Measurements from ENCODE around the gene FBLN2. TPM values are rescaled to one million over a fixed set of nuclear protein-coding genes. Genes with fewer than 3 reads are reported as not detected.
"Not testable (repeated sequence)": the region's sequence is repeated elsewhere in the genome, so short reads cannot be mapped to it uniquely, and the experiment has no call there.

The FBLN2 gene
- total RNA-seq, 4 donors from 2014 or later = 85.9 to 187 (median 117) TPM

DNA sequence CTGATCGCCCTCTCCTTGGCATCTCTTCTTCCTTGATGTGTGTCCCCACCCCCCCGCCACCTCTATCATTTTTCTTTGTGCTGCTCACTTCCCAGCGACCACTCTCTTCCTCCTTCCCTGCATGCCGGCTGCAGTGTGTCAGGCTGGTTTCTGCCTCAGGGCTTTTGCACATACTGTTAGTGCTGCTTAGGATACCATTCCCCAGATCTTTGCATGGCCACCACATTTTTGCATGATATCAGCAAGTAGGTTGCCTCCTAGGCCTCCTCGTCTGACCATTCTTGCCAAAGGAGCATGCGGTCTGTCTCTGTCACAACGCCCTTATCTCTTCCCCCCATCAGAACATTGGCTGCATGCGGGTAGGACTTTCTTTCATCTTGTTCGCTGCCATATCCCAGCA, 12.5 kb downstream of the FBLN2 start:
- Histone ChIP-seq H3K36me3 (no peaks in the 10 kb centered on the region), H3K9me3 (no peaks in the 10 kb centered on the region), H3K27ac (no peak overlapping the region), H3K4me1 (peaks cover 0 to 45% (median 12%) of the 10 kb centered on the region in 3 donors), H3K4me3 (no peak overlapping the region), H3K27me3 (no peaks in the 10 kb centered on the region)
- ATAC-seq = no peak
- whole genome bisulfite sequencing, 2 donors (ENCODE audit: low coverage in 1 of 2) = 68 to 75% methylated on average over 6 to 9 of the region's 9 CpGs
- TF ChIP-seq POLR2AphosphoS5 (IDR thresholded peaks at IDR 0.05) (no peak), EP300 (IDR thresholded peaks at IDR 0.05) (no peak), POLR2A (IDR thresholded peaks at IDR 0.05) (no peak)
- TF ChIP-seq, protein P1, sequence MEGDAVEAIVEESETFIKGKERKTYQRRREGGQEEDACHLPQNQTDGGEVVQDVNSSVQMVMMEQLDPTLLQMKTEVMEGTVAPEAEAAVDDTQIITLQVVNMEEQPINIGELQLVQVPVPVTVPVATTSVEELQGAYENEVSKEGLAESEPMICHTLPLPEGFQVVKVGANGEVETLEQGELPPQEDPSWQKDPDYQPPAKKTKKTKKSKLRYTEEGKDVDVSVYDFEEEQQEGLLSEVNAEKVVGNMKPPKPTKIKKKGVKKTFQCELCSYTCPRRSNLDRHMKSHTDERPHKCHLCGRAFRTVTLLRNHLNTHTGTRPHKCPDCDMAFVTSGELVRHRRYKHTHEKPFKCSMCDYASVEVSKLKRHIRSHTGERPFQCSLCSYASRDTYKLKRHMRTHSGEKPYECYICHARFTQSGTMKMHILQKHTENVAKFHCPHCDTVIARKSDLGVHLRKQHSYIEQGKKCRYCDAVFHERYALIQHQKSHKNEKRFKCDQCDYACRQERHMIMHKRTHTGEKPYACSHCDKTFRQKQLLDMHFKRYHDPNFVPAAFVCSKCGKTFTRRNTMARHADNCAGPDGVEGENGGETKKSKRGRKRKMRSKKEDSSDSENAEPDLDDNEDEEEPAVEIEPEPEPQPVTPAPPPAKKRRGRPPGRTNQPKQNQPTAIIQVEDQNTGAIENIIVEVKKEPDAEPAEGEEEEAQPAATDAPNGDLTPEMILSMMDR (IDR thresholded peaks at IDR 0.05) = no peak

DNA sequence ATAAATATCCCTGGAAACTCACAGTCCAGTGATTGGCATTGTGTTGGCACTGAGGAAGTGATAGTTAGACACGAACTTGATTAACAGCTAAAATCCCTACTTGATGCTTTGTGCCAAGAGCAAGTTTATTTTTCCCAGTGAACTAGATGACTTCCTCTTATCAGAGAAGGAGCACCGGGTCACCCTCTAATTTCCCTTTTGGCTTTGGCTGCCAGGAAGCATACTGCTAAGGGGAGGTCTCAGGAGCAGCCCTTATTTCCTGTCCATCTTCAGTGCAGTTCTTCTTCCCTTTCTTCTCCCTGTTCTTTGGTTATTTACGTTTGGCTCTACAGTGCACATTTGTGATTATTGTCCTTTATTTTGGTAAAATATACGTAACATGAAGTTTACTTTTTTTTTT, 13.0 kb downstream of the FBLN2 start:
- H3K4me1 ChIP-seq = peaks cover 0 to 39% (median 13%) of the 10 kb centered on the region in 3 donors
- H3K36me3 ChIP-seq = no peaks in the 10 kb centered on the region
- H3K27me3 ChIP-seq = no peaks in the 10 kb centered on the region
- TF ChIP-seq POLR2AphosphoS5 (IDR thresholded peaks at IDR 0.05) (no peak), POLR2A (IDR thresholded peaks at IDR 0.05) (no peak), EP300 (IDR thresholded peaks at IDR 0.05) (no peak)
- TF ChIP-seq, protein P1 (IDR thresholded peaks at IDR 0.05) = no peak
- no peak overlapping the region for H3K27ac ChIP-seq
- no peaks in the 10 kb centered on the region for H3K9me3 ChIP-seq
- WGBS, 2 donors (ENCODE audit: low coverage in 1 of 2) = 40 to 42% methylated on average over 4 of the region's 4 CpGs
- no peak for ATAC-seq
- no peak overlapping the region for H3K4me3 ChIP-seq

DNA sequence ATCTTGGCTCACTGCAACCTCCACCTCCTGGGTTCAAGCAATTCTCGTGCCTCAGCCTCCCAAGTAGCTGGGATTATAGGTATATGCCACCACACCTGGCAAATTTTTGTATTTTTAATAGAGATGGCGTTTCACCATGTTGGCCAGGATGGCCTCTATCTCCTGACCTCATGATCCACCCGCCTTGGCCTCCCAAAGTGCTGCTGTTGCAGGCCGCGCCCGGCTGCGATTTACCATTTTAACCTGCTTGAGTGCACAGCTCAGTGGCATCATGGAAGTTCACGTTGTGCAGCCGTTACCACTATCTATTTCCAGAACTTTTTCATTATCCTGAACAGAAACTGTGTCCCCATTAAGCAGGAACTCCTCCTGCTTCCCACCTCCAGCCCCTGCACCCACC, 13.5 kb downstream of the FBLN2 start:
- H3K9me3 ChIP-seq, H3K36me3 ChIP-seq, H3K27ac ChIP-seq, H3K4me3 ChIP-seq, H3K27me3 ChIP-seq, ATAC-seq: not testable (repeated sequence)
- peaks cover 0 to 37% (median 13%) of the 10 kb centered on the region in 3 donors for H3K4me1 ChIP-seq
- WGBS, 2 donors (ENCODE audit: low coverage in 1 of 2) = 81 to 86% methylated on average over 4 to 9 of the region's 9 CpGs

DNA sequence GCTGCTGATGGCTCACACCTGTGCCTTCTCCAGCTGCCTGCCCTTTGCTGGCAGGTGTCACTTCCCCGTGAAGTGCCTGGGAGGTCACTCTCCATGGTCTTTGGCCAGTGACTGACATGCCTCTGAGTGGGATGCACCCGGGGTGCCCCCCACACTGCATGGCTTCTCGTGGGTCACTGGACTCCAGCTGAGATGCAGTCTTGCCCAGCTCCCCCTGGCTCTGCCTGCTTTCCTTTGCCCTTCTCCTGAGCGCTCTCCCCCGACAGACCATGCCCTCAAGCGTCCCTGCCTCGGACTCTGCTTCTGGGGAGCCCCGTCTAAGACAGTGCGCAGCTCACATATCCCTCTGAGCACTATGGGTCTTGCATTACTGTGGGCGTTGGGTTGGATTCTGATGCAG, 14.4 kb downstream of the FBLN2 start:
- Histone ChIP-seq H3K9me3 (no peaks in the 10 kb centered on the region), H3K4me1 (peaks cover 0 to 37% (median 13%) of the 10 kb centered on the region in 3 donors), H3K27me3 (no peaks in the 10 kb centered on the region), H3K27ac (peak overlapping the region in 1 of 4 donors; percentile 1), H3K36me3 (no peaks in the 10 kb centered on the region), H3K4me3 (no peak overlapping the region)
- TF ChIP-seq POLR2AphosphoS5 (IDR thresholded peaks at IDR 0.05) = no peak
- TF ChIP-seq POLR2A (IDR thresholded peaks at IDR 0.05) = no peak
- TF ChIP-seq, protein P1 (IDR thresholded peaks at IDR 0.05) = no peak
- 40% methylated on average over 1 of the region's 10 CpGs for WGBS, 2 donors (ENCODE audit: low coverage in 1 of 2)
- ATAC-seq = no peak

DNA sequence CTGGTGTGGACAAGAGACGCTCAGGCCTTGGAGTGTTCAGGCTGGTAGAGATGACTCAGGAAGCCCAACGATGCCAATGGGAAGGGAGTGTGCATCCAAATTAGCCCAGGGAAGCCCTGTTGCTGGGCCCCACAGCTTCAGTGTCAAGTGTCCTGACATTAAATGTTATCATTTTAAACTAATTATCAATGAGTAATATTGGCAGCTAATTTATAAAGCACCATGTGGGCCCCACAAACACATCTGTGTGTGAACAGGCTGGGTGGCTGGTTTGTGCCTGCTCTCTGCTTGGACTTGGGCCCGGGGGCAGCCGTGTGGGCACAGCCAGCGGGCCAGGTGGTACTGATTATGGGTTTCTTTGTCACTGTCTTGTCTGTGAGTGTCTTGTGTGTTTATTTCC, 15.0 kb downstream of the FBLN2 start:
- no peak overlapping the region for H3K4me3 ChIP-seq
- no peaks in the 10 kb centered on the region for H3K9me3 ChIP-seq
- H3K27ac ChIP-seq = no peak overlapping the region
- 74% methylated on average over 4 of the region's 5 CpGs; no CpG with 5 or more reads in 1 of the 2 donors for WGBS, 2 donors (ENCODE audit: low coverage in 1 of 2)
- H3K36me3 ChIP-seq = no peaks in the 10 kb centered on the region
- no peak for ATAC-seq
- H3K4me1 ChIP-seq = peaks cover 0 to 41% (median 16%) of the 10 kb centered on the region in 3 donors
- TF ChIP-seq POLR2A (IDR thresholded peaks at IDR 0.05) = no peak
- TF ChIP-seq EP300 (IDR thresholded peaks at IDR 0.05) = no peak
- TF ChIP-seq POLR2AphosphoS5 (IDR thresholded peaks at IDR 0.05) = no peak
- TF ChIP-seq, protein P1 (IDR thresholded peaks at IDR 0.05) = no peak
- H3K27me3 ChIP-seq = no peaks in the 10 kb centered on the region

Data from gastroesophageal sphincter (tissue), 4 donors.